ENCODE results near the gene BUD13.

DNA sequence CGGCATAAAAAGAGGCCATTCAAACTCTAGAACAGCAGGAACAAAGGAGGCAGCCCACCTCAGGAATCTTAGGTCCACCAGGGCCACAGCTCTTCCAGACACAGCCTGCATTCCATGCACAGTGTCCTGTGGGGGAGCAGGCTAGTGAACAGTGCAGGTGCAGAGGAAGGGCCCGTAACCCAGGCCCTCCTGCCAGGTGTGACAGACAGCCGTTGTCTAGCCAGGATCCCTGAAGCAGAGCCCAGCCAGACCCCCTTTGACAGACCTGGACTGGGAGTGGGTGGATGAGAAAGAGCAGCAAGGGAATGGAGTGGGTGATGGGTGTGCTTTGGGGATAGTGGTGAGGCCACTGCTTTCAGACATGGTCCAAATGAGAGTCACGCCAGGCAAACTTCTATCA is 16.2 kb upstream of the BUD13 start:
- TF ChIP-seq, protein P1, sequence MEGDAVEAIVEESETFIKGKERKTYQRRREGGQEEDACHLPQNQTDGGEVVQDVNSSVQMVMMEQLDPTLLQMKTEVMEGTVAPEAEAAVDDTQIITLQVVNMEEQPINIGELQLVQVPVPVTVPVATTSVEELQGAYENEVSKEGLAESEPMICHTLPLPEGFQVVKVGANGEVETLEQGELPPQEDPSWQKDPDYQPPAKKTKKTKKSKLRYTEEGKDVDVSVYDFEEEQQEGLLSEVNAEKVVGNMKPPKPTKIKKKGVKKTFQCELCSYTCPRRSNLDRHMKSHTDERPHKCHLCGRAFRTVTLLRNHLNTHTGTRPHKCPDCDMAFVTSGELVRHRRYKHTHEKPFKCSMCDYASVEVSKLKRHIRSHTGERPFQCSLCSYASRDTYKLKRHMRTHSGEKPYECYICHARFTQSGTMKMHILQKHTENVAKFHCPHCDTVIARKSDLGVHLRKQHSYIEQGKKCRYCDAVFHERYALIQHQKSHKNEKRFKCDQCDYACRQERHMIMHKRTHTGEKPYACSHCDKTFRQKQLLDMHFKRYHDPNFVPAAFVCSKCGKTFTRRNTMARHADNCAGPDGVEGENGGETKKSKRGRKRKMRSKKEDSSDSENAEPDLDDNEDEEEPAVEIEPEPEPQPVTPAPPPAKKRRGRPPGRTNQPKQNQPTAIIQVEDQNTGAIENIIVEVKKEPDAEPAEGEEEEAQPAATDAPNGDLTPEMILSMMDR (conservative IDR thresholded peaks at IDR 0.05; ENCODE audit: low read depth in 2 of 2): no peak
- TF ChIP-seq CREB1 (CRISPR knock-in tag; IDR thresholded peaks at IDR 0.05; ENCODE audit: low read depth): no peak
- TF ChIP-seq POLR2AphosphoS5 (IDR thresholded peaks at IDR 0.05; ENCODE audit: low read depth): no peak
- no peak for TF ChIP-seq JUNB (IDR thresholded peaks at IDR 0.05; ENCODE audit: unreplicated experiment)
- no peak for TF ChIP-seq EZH2phosphoT487 (IDR thresholded peaks at IDR 0.05; ENCODE audit: unreplicated experiment)
- TF ChIP-seq, protein P2, sequence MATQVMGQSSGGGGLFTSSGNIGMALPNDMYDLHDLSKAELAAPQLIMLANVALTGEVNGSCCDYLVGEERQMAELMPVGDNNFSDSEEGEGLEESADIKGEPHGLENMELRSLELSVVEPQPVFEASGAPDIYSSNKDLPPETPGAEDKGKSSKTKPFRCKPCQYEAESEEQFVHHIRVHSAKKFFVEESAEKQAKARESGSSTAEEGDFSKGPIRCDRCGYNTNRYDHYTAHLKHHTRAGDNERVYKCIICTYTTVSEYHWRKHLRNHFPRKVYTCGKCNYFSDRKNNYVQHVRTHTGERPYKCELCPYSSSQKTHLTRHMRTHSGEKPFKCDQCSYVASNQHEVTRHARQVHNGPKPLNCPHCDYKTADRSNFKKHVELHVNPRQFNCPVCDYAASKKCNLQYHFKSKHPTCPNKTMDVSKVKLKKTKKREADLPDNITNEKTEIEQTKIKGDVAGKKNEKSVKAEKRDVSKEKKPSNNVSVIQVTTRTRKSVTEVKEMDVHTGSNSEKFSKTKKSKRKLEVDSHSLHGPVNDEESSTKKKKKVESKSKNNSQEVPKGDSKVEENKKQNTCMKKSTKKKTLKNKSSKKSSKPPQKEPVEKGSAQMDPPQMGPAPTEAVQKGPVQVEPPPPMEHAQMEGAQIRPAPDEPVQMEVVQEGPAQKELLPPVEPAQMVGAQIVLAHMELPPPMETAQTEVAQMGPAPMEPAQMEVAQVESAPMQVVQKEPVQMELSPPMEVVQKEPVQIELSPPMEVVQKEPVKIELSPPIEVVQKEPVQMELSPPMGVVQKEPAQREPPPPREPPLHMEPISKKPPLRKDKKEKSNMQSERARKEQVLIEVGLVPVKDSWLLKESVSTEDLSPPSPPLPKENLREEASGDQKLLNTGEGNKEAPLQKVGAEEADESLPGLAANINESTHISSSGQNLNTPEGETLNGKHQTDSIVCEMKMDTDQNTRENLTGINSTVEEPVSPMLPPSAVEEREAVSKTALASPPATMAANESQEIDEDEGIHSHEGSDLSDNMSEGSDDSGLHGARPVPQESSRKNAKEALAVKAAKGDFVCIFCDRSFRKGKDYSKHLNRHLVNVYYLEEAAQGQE (IDR thresholded peaks at IDR 0.05; ENCODE audit: unreplicated experiment): no peak
- TF ChIP-seq, protein P3, sequence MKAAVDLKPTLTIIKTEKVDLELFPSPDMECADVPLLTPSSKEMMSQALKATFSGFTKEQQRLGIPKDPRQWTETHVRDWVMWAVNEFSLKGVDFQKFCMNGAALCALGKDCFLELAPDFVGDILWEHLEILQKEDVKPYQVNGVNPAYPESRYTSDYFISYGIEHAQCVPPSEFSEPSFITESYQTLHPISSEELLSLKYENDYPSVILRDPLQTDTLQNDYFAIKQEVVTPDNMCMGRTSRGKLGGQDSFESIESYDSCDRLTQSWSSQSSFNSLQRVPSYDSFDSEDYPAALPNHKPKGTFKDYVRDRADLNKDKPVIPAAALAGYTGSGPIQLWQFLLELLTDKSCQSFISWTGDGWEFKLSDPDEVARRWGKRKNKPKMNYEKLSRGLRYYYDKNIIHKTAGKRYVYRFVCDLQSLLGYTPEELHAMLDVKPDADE (IDR thresholded peaks at IDR 0.05): no peak
- no peak for TF ChIP-seq EZH2 (IDR thresholded peaks at IDR 0.05; ENCODE audit: low read depth, unreplicated experiment)
- TF ChIP-seq ZNF114 (CRISPR knock-in tag; IDR thresholded peaks at IDR 0.05): no peak
- TF ChIP-seq, protein P4, sequence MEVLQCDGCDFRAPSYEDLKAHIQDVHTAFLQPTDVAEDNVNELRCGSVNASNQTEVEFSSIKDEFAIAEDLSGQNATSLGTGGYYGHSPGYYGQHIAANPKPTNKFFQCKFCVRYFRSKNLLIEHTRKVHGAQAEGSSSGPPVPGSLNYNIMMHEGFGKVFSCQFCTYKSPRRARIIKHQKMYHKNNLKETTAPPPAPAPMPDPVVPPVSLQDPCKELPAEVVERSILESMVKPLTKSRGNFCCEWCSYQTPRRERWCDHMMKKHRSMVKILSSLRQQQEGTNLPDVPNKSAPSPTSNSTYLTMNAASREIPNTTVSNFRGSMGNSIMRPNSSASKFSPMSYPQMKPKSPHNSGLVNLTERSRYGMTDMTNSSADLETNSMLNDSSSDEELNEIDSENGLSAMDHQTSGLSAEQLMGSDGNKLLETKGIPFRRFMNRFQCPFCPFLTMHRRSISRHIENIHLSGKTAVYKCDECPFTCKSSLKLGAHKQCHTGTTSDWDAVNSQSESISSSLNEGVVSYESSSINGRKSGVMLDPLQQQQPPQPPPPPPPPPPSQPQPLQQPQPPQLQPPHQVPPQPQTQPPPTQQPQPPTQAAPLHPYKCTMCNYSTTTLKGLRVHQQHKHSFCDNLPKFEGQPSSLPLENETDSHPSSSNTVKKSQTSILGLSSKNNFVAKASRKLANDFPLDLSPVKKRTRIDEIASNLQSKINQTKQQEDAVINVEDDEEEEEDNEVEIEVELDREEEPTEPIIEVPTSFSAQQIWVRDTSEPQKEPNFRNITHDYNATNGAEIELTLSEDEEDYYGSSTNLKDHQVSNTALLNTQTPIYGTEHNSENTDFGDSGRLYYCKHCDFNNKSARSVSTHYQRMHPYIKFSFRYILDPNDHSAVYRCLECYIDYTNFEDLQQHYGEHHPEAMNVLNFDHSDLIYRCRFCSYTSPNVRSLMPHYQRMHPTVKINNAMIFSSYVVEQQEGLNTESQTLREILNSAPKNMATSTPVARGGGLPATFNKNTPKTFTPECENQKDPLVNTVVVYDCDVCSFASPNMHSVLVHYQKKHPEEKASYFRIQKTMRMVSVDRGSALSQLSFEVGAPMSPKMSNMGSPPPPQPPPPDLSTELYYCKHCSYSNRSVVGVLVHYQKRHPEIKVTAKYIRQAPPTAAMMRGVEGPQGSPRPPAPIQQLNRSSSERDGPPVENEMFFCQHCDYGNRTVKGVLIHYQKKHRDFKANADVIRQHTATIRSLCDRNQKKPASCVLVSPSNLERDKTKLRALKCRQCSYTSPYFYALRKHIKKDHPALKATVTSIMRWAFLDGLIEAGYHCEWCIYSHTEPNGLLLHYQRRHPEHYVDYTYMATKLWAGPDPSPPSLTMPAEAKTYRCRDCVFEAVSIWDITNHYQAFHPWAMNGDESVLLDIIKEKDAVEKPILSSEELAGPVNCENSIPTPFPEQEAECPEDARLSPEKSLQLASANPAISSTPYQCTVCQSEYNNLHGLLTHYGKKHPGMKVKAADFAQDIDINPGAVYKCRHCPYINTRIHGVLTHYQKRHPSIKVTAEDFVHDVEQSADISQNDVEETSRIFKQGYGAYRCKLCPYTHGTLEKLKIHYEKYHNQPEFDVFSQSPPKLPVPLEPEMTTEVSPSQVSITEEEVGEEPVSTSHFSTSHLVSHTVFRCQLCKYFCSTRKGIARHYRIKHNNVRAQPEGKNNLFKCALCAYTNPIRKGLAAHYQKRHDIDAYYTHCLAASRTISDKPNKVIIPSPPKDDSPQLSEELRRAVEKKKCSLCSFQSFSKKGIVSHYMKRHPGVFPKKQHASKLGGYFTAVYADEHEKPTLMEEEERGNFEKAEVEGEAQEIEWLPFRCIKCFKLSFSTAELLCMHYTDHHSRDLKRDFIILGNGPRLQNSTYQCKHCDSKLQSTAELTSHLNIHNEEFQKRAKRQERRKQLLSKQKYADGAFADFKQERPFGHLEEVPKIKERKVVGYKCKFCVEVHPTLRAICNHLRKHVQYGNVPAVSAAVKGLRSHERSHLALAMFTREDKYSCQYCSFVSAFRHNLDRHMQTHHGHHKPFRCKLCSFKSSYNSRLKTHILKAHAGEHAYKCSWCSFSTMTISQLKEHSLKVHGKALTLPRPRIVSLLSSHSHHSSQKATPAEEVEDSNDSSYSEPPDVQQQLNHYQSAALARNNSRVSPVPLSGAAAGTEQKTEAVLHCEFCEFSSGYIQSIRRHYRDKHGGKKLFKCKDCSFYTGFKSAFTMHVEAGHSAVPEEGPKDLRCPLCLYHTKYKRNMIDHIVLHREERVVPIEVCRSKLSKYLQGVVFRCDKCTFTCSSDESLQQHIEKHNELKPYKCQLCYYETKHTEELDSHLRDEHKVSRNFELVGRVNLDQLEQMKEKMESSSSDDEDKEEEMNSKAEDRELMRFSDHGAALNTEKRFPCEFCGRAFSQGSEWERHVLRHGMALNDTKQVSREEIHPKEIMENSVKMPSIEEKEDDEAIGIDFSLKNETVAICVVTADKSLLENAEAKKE (CRISPR knock-in tag; IDR thresholded peaks at IDR 0.05): no peak
- TF ChIP-seq ZNF331 (CRISPR knock-in tag; IDR thresholded peaks at IDR 0.05; ENCODE audit: low read depth): no peak
- TF ChIP-seq NANOG (IDR thresholded peaks at IDR 0.05; ENCODE audit: borderline replicate concordance): no peak
